H1 (cell line): ENCODE data around the gene TMEM41A. TPM values are rescaled to one million over a fixed set of nuclear protein-coding genes. Genes with fewer than 3 reads are reported as not detected.
"Not testable (repeated sequence)": the region's sequence is repeated elsewhere in the genome, so short reads cannot be mapped to it uniquely, and the experiment has no call there.

ENCODE experiments used
- CTCF ChIA-PET: fragments of 300-600 bp; sonication (Branson Sonifier 250); formaldehyde crosslinking; loops from one replicate; lab custom pipeline; 2021; ENCODE audit not compliant: partially characterized antibody; lab: Charles Lee
- POLR2A ChIA-PET: fragments of 300-600 bp; sonication (Branson Sonifier 250); formaldehyde crosslinking; loops from one replicate; lab custom pipeline; 2021; ENCODE audit warnings: inconsistent platforms; ENCODE audit not compliant: partially characterized antibody; lab: Charles Lee
- DNase-seq, 2 experiments: peaks; one replicate each; pipeline versions ENCODE4 v3.0.0 to v3.0.0-alpha.2; 2010 to 2022; ENCODE audit warnings: low spot score in 2 of 2, low read depth in 1 of 2, mixed read lengths in 1 of 2
- FAIRE-seq: peaks from 2 replicates; lab custom pipeline; 2011; peaks lifted over from hg19 to GRCh38; lab: Jason Lieb, UNC
- H2AFZ ChIP-seq: 2 replicates; pipeline ENCODE4 v1.8.1; 2012; ENCODE audit warnings: low read length, inconsistent platforms
- H2AK5ac ChIP-seq: 2 replicates; pipeline ENCODE4 v1.6.1; 2013; ENCODE audit warnings: low read depth, low read length
- H2BK120ac ChIP-seq: replicated peaks from 2 replicates; pipeline ENCODE3; 2013; ENCODE audit warnings: low read depth, low read length, inconsistent platforms
- H2BK12ac ChIP-seq: 2 replicates; pipeline ENCODE4 v1.6.1; 2013; ENCODE audit warnings: low read depth, low read length
- H2BK15ac ChIP-seq: 2 replicates; pipeline ENCODE4 v1.6.1; 2013; ENCODE audit warnings: low read length
- H2BK20ac ChIP-seq: 2 replicates; pipeline ENCODE4 v1.6.1; 2013; ENCODE audit warnings: low read length
- H2BK5ac ChIP-seq: 2 replicates; pipeline ENCODE4 v1.6.1; 2013; ENCODE audit warnings: low read depth, low read length
- H3K14ac ChIP-seq: 2 replicates; pipeline ENCODE4 v1.6.1; 2013; ENCODE audit warnings: inconsistent platforms; ENCODE audit not compliant: insufficient read length
- H3K18ac ChIP-seq: 2 replicates; pipeline ENCODE4 v1.6.1; 2013; ENCODE audit warnings: low read length; ENCODE audit errors: extremely low read depth
- H3K23ac ChIP-seq: 2 replicates; pipeline ENCODE4 v1.6.1; 2013; ENCODE audit warnings: inconsistent platforms; ENCODE audit not compliant: insufficient read length
- H3K23me2 ChIP-seq: 2 replicates; pipeline ENCODE4 v1.6.1; 2013; ENCODE audit warnings: low read depth, low read length
- H3K27ac ChIP-seq: 2 replicates; pipeline ENCODE4 v1.6.1; 2011; ENCODE audit warnings: low read depth, low read length, inconsistent platforms
- H3K27me3 ChIP-seq, 4 experiments: replicated peaks in 1 of 4; 1 replicate in 1 of 4; 2 replicates in 3 of 4; pipeline versions ENCODE4 v1.6.1 to v1.8.1; 2011 to 2013; ENCODE audit warnings: low read length in 3 of 4, mild to moderate bottlenecking in 3 of 4, inconsistent platforms in 2 of 4, mixed read lengths in 2 of 4, moderate library complexity in 1 of 4; ENCODE audit not compliant: control insufficient read depth in 3 of 4, insufficient read depth in 3 of 4; ENCODE audit errors: extremely low read depth in 1 of 4
- H3K36me3 ChIP-seq, 4 experiments: 2 replicates each; pipeline versions ENCODE4 v1.6.1 to v1.8.1; 2011 to 2013; ENCODE audit warnings: mild to moderate bottlenecking in 4 of 4, low read length in 3 of 4, moderate library complexity in 2 of 4, control low read depth in 1 of 4, inconsistent platforms in 1 of 4; ENCODE audit not compliant: insufficient read depth in 4 of 4, control insufficient read depth in 2 of 4
- H3K4ac ChIP-seq: replicated peaks from 2 replicates; pipeline ENCODE3; 2013; ENCODE audit warnings: low read length, low read depth, mixed read lengths, inconsistent platforms; ENCODE audit not compliant: insufficient read length
- H3K4me1 ChIP-seq, 4 experiments: replicated peaks in 1 of 4; 1 replicate in 1 of 4; 2 replicates in 3 of 4; pipeline versions ENCODE4 v1.6.1 to v1.8.1; 2011 to 2013; ENCODE audit warnings: low read length in 3 of 4, inconsistent platforms in 2 of 4, mixed read lengths in 1 of 4; ENCODE audit not compliant: insufficient read depth in 4 of 4, control insufficient read depth in 3 of 4
- H3K4me2 ChIP-seq, 2 experiments: 2 replicates each; pipeline versions ENCODE4 v1.6.1 to v1.8.1; 2011 to 2013; ENCODE audit warnings: low read depth in 2 of 2, low read length in 2 of 2, control low read depth in 1 of 2, inconsistent platforms in 1 of 2, mild to moderate bottlenecking in 1 of 2; ENCODE audit not compliant: insufficient read depth in 1 of 2
- H3K4me3 ChIP-seq, 4 experiments: fragments of 200-600, 300-600 bp in 1 of 4; sonication (generic), shearing (Covaris generic), sonication (Bioruptor Twin) in 1 of 4; 2 replicates each; pipeline versions ENCODE4 v1.5.1 to v1.8.1; 2011 to 2016; ENCODE audit warnings: low read length in 4 of 4, low read depth in 3 of 4, control low read depth in 2 of 4, inconsistent platforms in 2 of 4, mild to moderate bottlenecking in 2 of 4, mixed read lengths in 1 of 4, moderate library complexity in 1 of 4; ENCODE audit not compliant: insufficient read depth in 2 of 4; ENCODE audit errors: extremely low read depth in 1 of 4
- H3K56ac ChIP-seq: replicated peaks from 2 replicates; pipeline ENCODE3; 2013; ENCODE audit warnings: low read depth, mild to moderate bottlenecking, mixed read lengths, low read length, inconsistent platforms; ENCODE audit not compliant: insufficient read length
- H3K79me1 ChIP-seq: 2 replicates; pipeline ENCODE4 v1.6.1; 2013; ENCODE audit warnings: low read depth, low read length, control low read depth
- H3K79me2 ChIP-seq, 2 experiments: 2 replicates each; pipeline versions ENCODE4 v1.6.1 to v1.8.1; 2012 to 2013; ENCODE audit warnings: low read length in 2 of 2, mild to moderate bottlenecking in 2 of 2, inconsistent platforms in 1 of 2; ENCODE audit not compliant: insufficient read depth in 2 of 2, control insufficient read depth in 1 of 2
- H3K9ac ChIP-seq, 4 experiments: replicated peaks in 1 of 4; 1 replicate in 1 of 4; 2 replicates in 3 of 4; pipeline versions ENCODE4 v1.6.1 to v1.8.1; 2011 to 2013; ENCODE audit warnings: low read depth in 3 of 4, low read length in 3 of 4, control low read depth in 2 of 4, mild to moderate bottlenecking in 2 of 4, moderate library complexity in 2 of 4, inconsistent platforms in 1 of 4; ENCODE audit errors: extremely low read depth in 1 of 4
- H3K9me3 ChIP-seq, 2 experiments: 2 replicates each; pipeline versions ENCODE4 v1.6.1 to v1.8.1; 2012 to 2013; ENCODE audit warnings: mild to moderate bottlenecking in 2 of 2, moderate library complexity in 2 of 2, control low read depth in 1 of 2, inconsistent platforms in 1 of 2, low read depth in 1 of 2, low read length in 1 of 2, mixed read lengths in 1 of 2; ENCODE audit not compliant: insufficient read depth in 2 of 2
- H4K20me1 ChIP-seq, 2 experiments: replicated peaks in 1 of 2; 2 replicates each; pipeline versions ENCODE3 to v1.8.1; 2011 to 2013; ENCODE audit warnings: inconsistent platforms in 2 of 2, low read length in 2 of 2, mild to moderate bottlenecking in 1 of 2; ENCODE audit not compliant: insufficient read depth in 2 of 2, control insufficient read depth in 1 of 2
- H4K5ac ChIP-seq: 2 replicates; pipeline ENCODE4 v1.6.1; 2013; ENCODE audit warnings: low read length, low read depth, mixed read lengths, inconsistent platforms; ENCODE audit not compliant: insufficient read length
- H4K8ac ChIP-seq: 2 replicates; pipeline ENCODE4 v1.8.0; 2013; ENCODE audit warnings: mild to moderate bottlenecking, moderate library complexity, low read length, inconsistent platforms; ENCODE audit not compliant: insufficient read depth; ENCODE audit errors: extremely low read depth
- H4K91ac ChIP-seq: replicated peaks from 2 replicates; pipeline ENCODE3; 2013; ENCODE audit warnings: low read length, mixed read lengths, inconsistent platforms; ENCODE audit not compliant: insufficient read length
- WGBS, 2 experiments: shearing (Covaris generic) in 1 of 2; methylation state at CpG; one replicate each; pipeline versions ENCODE4 v1.1.6 to v1.1.7; 2013 to 2015; ENCODE audit warnings: low lambda C conversion rate in 2 of 2, mixed read lengths in 2 of 2, inconsistent platforms in 1 of 2, low coverage in 1 of 2, missing lambda C conversion rate in 1 of 2; ENCODE audit not compliant: insufficient replicate concordance in 2 of 2, insufficient coverage in 1 of 2, insufficient read length in 1 of 2; ENCODE audit errors: extremely low coverage in 1 of 2, missing lambda C conversion rate in 1 of 2; 5-methylcytosine and 5-hydroxymethylcytosine counted together
- polyA plus RNA-seq, 7 experiments: library from polyadenylated mRNA; depleted of rRNA in 3 of 7; stranded (reverse) in 5 of 7; unstranded in 2 of 7; fragments of >200 nt in 5 of 7; fragments of 200-250 nt in 2 of 7; gene quantifications; 1 replicate in 5 of 7; 2 replicates in 1 of 7; 4 replicates in 1 of 7; pipeline versions ENCODE4 v1.2.1 to v1.2.3, GENCODE V29; 2011 to 2013; ENCODE audit warnings: missing spikeins in 2 of 7, mixed read lengths in 2 of 7
- total RNA-seq: library from RNA; stranded (reverse); fragmentation: NEBNext Ultra II Directional; extraction: Animal tissue kit (Norgen Biotek cat#: 25700); gene quantifications from 2 replicates; pipeline ENCODE4 v1.2.1, GENCODE V29; 2021

The TMEM41A gene
- total and polyA plus RNA-seq, 2 of the 8 experiments (the other 6 are each of a cell fraction or from before 2014, with no cell fraction given): 14.1 to 17.5 TPM

DNA sequence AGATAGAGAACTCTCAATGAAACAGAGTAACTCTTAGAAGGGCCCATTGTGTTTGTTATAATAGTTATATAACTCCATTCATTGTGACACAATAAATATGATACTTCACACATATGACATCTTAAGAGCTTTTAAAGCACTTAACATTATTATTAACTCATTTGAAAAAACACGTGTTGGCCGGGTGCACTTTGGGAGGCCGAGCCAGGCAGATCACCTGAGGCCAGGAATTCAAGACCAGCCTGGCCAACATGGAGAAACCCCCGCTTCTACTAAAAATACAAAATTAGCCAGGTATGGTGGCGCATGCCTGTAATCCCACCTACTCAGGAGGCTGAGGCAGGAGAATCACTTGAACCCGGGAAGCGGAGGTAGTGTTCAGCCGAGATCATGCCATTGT lies 47.4 kb downstream of the TMEM41A start:
- not testable (repeated sequence) for DNase-seq, H2BK120ac ChIP-seq
- WGBS, 2 experiments: 93% methylated on average over 8 of the region's 8 CpGs; no CpG with 5 or more reads in 1 of the 2 experiments

More for the DNA sequence above, 47.4 kb downstream of the TMEM41A start:
- H3K23ac ChIP-seq, H3K14ac ChIP-seq, H4K8ac ChIP-seq, FAIRE-seq, H3K79me2 ChIP-seq, H3K56ac ChIP-seq, H2BK20ac ChIP-seq, H2AFZ ChIP-seq, H3K4me1 ChIP-seq, H3K9ac ChIP-seq, H3K18ac ChIP-seq, H3K4me2 ChIP-seq, POLR2A ChIA-PET, H2BK5ac ChIP-seq, H3K36me3 ChIP-seq, H4K91ac ChIP-seq, H4K20me1 ChIP-seq, H3K27ac ChIP-seq, H3K27me3 ChIP-seq, H2AK5ac ChIP-seq, H2BK12ac ChIP-seq, H3K9me3 ChIP-seq, H3K4ac ChIP-seq, H4K5ac ChIP-seq, H3K4me3 ChIP-seq, H2BK15ac ChIP-seq, H3K23me2 ChIP-seq, H3K79me1 ChIP-seq: not testable (repeated sequence)
- CTCF ChIA-PET: interaction anchor here (2.0 to 3.6 kb wide), 2 partner anchors 10 to 13 kb away, joined by 4 to 19 read pairs; no protein-coding TSS in a partner anchor
